ENCODE measurements around the gene SYNJ2.

SYNJ2 gene

GRCh38 chr6:158069800-158070195 lies 88.1 kb downstream of the SYNJ2 start:
- no peak for FAIRE-seq
- DNase-seq (ENCODE audit: insufficient read length, low spot score) = no peak

DNA sequence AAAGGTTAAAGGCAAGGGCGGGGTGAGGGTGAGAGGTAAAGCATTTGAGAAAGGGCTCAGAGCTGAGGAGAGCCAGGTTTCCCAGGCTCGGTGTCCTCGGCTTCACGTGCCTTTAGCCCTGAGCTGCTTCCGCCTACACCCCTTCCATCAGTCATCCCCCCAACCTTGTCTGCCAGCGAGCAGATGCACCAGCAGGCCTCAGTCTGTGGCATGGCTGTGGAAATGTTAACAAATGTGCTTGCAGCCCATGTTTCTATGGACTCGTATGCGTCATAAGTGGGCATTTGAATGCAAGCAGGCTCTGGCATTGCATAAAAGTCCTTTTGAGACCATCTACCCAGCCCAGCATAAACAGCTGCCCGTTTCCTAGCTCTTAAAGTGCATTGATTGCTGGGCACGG lies 88.8 kb downstream of the SYNJ2 start:
- FAIRE-seq = no peak
- no peak for DNase-seq (ENCODE audit: insufficient read length, low spot score)

DNA sequence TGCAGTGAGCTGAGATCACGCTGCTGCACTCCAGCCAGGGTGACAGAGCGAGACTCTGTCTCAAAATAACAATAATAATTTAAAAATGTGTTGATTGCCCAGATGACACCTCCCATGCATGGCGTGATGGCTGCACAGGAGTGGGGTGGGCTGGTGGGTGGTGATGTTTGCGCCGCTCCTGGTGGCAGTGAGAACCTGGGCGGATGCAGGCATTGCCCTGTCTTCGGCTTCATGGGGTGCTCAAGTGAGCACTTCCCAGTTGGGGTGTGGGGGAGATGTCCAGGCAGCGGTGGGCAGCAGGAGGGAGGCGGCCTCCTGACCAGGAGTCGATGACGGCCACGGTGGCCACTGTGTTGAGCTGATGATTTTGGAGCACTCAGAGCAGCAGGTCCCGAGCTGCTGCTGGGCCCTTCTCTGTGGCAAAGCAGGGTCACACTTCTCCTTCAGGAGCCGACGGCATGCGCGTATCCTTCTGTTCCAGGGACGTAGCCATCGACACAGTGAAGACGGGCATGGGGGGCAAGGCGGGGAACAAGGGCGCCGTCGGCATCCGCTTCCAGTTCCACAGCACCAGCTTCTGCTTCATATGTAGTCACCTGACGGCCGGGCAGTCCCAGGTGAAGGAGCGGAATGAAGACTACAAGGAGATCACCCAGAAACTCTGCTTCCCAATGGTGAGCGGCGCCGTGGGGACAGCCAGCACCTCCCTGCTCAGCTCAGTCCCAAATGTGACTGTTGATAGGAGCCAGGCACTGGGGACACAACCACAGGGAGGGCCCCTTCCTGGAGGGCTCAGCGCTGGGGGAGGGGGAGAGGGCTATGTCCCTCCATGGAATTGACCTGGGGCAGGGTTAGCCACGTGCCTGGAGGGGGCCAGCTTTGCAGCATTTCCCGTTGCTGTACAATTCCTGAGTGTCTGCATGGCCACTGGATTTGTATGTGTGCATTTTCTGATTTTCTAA lies 89.7 kb downstream of the SYNJ2 start:
- DNase-seq (ENCODE audit: insufficient read length, low spot score) (no peak), FAIRE-seq (no peak)

GRCh38 chr6:158072083-158072721 lies 90.5 kb downstream of the SYNJ2 start:
- no peak for FAIRE-seq
- peak; percentile 76 for DNase-seq (ENCODE audit: insufficient read length, low spot score)

GRCh38 chr6:158073776-158074175 lies 92.1 kb downstream of the SYNJ2 start:
- DNase-seq (ENCODE audit: insufficient read length, low spot score) (no peak), FAIRE-seq (no peak)

DNA sequence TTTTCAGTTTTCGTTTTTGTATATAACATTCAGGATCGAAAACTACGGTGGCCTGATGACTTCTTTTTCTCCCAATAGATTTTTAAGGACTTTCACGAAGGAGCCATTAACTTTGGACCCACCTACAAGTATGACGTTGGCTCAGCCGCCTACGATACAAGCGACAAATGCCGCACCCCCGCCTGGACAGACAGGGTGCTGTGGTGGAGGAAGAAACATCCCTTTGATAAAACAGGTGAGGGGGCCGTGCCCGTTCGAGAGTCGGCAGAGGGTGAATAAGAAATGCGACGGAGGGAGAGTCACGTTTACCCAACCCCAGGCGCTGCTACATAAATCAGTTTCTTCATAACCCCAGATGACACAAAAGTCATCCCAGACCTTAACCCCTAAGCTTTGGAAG lies 94.9 kb downstream of the SYNJ2 start:
- DNase-seq (ENCODE audit: insufficient read length, low spot score) = no peak
- no peak for FAIRE-seq

GRCh38 chr6:158077676-158078075 lies 96.0 kb downstream of the SYNJ2 start:
- no peak for FAIRE-seq
- DNase-seq (ENCODE audit: insufficient read length, low spot score) = no peak

DNA sequence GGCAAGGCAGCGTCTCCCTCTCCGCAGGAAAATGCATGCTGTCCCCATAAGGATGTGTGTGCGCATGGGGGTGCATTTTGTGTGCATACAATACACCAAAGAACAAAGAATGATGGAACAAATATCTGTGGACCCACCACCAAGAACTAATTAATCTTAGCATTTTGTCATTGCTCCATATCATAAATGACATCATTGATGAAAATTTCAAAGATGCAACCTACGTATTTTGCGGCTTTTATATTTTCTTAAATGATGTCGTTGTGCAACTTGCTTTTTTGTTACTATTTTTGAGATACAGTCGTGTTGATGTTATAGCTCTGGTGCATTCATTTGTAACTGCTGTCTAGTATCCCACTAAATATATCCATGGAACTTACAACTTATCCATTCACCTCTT lies 96.7 kb downstream of the SYNJ2 start:
- DNase-seq (ENCODE audit: insufficient read length, low spot score) (no peak), FAIRE-seq (no peak)

DNA sequence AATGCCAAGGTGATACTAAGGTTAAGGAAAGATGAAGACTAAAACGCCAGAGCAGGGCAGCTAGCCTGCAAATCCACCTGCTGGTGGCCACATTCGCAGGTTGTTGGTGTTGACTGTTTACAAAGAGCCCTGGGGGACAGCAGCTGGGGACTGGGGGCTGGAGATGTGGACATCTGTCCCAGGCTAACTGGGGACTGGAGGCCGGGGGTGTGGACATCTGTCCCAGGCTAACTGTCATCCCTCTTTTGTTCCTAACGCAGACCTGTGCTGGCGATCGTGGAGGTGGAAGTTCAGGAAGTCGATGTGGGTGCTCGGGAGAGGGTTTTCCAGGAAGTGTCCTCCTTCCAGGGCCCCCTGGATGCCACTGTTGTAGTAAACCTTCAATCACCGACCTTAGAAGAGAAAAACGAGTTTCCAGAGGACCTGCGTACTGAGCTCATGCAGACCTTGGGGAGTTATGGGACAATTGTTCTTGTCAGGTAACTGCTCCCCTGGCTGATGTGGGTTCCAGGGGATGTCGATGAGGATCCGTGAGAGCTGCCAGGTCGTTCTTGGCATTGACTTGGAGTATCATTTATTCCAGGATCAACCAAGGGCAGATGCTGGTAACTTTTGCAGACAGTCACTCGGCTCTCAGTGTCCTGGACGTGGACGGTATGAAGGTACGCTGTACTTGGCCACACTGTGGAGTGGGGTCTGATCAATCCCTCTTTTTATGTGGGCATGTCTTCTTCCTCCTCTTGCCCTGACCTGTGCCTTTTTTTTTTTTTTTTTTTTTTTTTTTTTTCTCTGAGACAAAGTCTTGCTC lies 99.4 kb downstream of the SYNJ2 start:
- FAIRE-seq = no peak
- no peak for DNase-seq (ENCODE audit: insufficient read length, low spot score)

- DNase-seq (ENCODE audit: insufficient read length, low spot score) (no peak), FAIRE-seq (no peak)
Observed at GRCh38 chr6:158081657-158081935, 99.9 kb downstream of the SYNJ2 start.

DNA sequence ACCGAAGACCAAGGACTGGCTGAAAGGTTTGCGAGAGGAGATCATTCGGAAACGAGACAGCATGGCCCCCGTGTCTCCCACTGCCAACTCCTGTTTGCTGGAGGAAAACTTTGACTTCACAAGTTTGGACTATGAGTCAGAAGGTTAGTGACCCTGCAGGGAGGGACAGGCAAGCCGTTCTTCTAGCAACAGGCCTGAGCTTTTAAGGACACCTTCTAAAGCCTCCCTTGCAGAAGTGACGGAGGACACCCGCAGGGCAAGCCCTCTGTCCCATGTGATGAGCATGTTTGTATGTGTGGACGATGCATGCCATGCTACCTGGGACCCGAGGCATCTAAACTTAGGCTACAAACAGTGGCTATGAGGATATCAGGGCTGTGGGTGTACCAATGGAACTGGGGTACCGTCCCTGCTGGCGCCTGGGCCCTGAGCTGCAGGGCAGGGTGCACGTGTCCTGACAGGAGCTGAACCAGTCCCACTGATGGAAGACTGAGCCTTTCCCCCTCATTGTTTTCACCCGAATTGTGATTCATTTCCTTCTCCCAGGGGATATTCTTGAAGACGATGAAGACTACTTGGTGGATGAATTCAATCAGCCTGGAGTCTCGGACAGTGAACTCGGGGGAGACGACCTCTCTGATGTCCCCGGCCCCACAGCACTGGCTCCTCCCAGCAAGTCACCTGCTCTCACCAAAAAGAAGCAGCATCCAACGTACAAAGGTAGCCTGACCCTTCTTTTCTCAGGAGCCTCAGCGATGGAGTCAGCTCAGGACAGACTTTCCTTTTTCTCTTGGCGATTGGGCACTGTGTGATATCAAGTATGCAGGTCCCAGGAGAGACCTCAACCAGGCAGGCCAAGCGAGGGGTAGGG lies 102.0 kb downstream of the SYNJ2 start:
- DNase-seq (ENCODE audit: insufficient read length, low spot score) = no peak
- no peak for FAIRE-seq

- FAIRE-seq (no peak), DNase-seq (ENCODE audit: insufficient read length, low spot score) (no peak)
Observed at GRCh38 chr6:158085261-158086053, 103.8 kb downstream of the SYNJ2 start.

DNA sequence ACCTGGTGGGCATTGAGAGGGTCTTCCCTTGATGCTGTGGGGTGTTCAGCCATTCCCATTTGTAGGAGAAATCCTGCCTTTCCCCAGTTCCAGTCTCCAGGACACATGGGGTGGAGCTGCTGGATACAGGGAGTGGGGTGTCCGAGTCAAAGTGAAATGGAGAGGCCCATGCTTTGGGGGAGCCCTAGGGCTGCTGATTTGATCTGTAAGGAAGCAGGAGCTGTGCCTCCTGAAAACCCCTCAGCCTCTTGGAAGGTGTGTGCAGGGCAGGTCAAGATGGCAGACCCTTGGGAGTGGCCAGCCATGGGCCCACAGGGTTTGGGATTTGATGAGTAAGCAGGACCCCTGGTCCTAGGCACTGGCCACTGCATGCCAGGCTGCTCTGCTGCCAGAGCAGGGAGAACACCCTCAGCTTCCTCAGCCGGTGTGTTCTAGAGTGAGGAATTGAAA lies 104.4 kb downstream of the SYNJ2 start:
- FAIRE-seq = no peak

DNA sequence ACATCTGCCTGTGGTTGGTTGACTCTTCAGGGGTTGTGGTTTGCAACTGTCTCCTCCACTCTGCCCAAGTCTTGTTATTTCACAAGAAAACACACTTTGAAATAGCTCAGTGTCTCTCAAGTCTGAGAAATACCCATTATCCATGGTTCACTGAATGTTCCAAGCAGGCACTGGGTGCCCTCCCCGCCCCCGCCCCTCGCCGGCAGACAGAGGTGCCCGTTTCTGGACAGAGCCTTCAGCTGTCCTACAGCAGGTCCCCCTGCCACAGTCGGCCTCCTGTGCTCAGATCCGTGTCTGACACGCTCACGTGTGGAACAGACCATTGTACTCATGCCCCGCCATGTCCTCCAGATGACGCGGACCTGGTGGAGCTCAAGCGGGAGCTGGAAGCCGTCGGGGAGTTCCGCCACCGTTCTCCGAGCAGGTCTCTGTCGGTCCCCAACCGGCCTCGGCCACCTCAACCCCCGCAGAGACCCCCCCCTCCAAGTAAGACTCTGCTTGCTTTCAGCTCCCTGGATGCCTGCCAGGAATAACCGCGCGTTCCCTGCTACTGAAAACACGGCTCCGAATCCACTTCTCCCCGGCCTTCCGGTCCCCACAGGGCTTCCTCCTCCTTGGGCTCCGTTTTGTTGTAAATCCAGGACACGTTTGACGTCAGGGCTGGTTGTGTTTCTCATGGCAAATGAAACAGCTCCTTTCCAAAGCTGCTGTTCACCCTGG lies 105.0 kb downstream of the SYNJ2 start:
- no peak for FAIRE-seq
- no peak for DNase-seq (ENCODE audit: insufficient read length, low spot score)

More for the DNA sequence above, 104.4 kb downstream of the SYNJ2 start:
- DNase-seq (ENCODE audit: insufficient read length, low spot score) = no peak

GRCh38 chr6:158087224-158087867 lies 105.7 kb downstream of the SYNJ2 start:
- no peak for FAIRE-seq
- no peak for DNase-seq (ENCODE audit: insufficient read length, low spot score)

DNA sequence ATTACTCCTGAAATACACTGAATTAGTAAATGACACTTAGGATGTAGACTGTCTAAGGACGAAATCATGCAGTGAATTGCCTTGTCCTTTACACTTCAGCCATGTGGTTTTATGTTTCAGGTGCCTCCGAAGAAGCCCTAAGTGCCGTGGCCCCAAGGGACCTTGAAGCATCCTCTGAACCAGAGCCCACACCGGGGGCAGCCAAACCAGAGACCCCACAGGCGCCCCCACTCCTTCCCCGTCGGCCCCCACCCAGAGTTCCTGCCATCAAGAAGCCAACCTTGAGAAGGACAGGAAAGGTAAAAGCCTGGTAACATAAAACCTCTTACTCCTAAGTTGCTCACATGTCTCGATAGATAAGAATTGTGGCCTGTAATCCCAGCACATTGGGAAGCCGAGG lies 111.1 kb downstream of the SYNJ2 start:
- FAIRE-seq (no peak), DNase-seq (ENCODE audit: insufficient read length, low spot score) (no peak)

GRCh38 chr6:158095031-158095430 lies 113.4 kb downstream of the SYNJ2 start:
- FAIRE-seq = no peak
- DNase-seq (ENCODE audit: insufficient read length, low spot score) = no peak

DNA sequence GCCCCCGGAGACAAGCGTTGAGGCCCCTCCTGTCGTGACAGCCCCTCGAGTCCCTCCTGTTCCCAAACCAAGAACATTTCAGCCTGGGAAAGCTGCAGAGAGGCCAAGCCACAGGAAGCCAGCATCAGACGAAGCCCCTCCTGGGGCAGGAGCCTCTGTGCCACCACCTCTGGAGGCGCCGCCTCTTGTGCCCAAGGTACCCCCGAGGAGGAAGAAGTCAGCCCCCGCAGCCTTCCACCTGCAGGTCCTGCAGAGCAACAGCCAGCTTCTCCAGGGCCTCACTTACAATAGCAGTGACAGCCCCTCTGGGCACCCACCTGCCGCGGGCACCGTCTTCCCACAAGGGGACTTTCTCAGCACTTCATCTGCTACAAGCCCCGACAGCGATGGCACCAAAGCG lies 114.0 kb downstream of the SYNJ2 start:
- FAIRE-seq (no peak), DNase-seq (ENCODE audit: insufficient read length, low spot score) (no peak)

GRCh38 chr6:158103228-158103627 lies 121.6 kb downstream of the SYNJ2 start:
- FAIRE-seq = no peak
- DNase-seq (ENCODE audit: insufficient read length, low spot score) = no peak

Measured in HTR-8/SVneo (cell line).